Hematopoietic multipotent progenitor cell treated with erythropoietin and hydrocortisone succinate and interleukin-3 and kit ligand, for 17 days (in vitro differentiated cells): ENCODE results near the gene PPA2.
A peak's percentile ranks its signal among the peaks of the same experiment; 100 is the strongest.
"Not testable (repeated sequence)": the region's sequence is repeated elsewhere in the genome, so short reads cannot be mapped to it uniquely, and the experiment has no call there.

Source experiments
- DNase-seq: peaks from one replicate; pipeline ENCODE4 v3.0.0-alpha.2; 2015; ENCODE audit warnings: low spot score

PPA2 gene

DNA sequence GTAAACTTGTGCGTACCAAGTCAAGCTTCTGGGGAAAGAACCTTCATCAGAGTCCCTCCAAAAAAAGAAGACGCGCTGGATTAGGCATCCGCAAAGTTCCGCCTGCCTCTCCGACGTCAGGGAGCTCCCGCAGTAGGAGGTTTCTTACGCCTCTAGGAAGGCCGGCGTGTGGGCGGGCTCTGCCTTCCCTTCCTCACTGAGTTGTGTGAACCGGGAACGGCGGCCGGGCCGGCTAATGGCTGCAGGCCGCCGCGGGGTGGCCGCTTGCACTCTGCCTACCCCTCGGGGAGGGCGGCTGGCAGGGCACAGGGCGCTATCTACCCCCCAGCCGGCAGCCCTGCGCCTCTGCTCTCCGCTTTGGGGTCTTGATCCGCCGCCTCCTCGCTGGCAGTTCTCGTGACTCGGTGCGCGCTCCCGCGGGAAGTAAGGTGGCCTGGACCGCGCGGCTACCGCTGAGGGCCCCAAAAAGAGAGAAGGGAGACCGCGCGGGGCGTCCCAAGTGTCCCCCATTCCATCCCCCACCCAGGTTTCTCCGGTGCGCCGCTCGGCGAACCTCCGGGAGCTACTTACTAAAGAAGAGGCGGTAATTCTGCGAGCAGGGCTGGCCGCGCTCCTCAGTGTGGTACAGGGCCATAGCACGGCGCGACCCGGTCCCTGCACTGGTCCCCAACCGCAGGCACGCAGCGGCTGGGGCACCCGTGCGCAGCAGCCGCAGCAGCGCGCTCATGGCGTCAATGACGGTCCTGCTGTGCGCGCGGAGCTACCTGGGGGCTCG, at the start of gene PPA2:
Gene PPA2, minus strand, starts transcription at position 739 of the 775 bp plus-strand sequence. Its CDS starts 12 bp downstream, at position 727.
- peak; percentile 66 for DNase-seq

DNA sequence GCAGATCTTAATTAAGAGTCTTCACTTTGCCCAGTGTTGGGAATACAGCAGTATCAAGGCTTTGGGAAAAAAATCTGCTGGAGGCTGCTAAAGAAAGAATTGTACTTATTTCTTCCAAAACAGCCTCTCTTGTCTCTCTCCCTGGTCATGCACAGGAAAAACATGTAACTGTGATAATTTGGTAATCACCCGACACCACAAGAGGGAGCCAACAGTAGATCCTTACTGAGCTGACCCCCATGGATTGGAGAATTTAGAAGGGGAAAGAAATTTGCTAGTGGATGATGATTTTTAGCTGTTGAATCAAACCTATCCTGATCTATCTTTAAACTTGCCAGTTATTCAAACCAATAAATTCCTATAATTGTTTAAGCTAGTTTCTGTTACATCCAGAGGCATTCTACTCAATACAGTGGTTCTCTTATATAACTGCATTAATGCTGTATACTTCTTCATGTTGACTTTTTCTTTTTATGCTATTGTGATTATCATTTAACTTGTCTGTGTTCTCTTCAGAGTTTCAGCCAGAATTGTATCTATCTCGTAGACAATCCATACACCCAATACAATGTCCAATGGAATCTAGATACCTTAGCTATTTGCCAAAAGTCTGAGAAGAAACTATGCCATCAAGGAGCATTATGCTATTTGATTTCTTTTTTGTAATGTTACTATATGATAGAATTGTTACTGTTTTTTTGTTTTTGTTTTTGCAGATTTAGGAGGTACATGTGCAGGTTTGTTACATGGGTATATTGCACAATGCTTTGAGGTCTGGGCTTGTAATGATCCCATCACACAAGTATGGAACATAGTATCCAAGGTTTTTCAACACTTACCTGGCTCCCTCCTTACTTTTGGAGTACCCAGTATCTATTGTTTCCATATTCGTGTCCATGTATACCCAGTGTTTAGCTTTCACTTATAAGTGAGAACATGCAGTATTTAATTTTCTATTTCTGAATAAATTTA, 47.2 kb upstream of the PPA2 start:
- no peak for DNase-seq

DNA sequence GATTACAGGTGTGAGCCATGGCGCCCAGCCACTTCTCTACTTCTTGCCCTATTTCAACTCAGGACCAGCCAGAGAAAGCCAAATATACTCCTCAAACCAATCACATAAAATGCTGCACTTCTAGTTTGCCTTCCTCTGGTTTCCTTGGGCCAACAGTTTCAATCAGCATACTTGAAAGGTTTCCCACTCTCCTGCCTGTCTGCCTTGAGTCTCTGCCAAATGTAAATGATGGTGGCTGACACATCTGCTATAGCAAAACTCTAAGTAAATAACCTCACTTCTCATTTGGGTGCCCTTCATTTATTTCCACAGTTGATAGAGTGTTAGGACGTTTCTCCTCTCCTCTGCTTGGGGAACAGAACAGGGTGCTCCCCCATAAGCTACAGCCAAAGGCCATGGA, 36.4 kb upstream of the PPA2 start:
- DNase-seq: no peak

DNA sequence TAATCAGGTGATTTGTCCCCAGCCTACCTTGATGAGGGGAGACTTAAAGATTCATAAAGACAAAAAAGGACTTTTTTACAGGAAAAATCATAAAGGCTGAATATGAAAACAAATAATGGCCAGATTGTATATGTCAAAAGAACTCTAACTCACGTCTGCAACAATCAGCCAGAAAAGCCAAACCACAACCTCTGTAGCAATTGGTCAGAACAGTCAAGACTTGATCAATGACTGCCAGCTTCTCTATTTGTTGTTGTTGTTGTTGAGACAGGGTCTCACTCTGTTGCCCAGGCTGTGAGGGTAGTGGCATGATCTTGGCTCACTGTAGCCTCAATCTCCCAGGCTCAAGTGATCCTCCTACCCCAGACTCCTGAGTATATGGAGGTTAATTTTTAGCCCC, 35.9 kb upstream of the PPA2 start:
- no peak for DNase-seq

DNA sequence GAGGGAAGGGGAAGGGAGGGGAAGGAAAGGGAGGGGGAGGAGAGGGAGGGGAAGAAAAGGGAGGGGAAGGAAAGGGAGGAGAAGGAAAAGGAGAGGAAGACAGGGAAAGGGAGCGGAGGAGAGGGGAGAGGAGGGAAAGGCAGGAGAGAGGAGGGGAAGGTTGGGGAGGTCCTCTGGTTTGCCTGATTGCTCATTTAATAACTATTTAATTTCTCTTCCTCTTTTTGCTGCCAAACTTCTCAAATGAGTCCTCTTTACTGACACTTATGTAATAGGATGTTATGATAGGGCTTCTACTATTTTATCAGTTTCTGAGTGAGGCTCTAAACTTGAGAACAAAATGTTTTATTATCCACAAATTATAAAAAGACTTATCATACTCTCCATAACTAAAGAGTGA, 35.4 kb upstream of the PPA2 start:
- DNase-seq: no peak

DNA sequence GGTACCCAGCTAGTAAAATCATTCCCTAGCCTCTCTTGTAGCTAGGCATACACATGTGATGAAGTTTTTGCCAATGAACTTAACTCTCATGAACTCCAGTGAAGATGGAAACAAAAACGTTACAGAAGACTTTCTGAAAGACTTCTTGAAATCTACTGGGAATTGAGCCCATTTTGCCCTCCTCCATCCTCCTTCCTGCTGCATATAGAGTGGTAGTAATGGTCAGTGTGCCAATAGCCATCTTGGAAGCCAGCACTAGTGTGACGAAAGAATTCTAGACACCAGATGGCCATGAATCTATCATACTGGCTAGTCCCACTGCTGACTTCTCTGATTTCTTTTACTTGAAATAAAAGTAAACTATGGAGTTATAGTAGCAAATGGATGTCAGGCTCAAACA, 30.9 kb upstream of the PPA2 start:
- DNase-seq: no peak

DNA sequence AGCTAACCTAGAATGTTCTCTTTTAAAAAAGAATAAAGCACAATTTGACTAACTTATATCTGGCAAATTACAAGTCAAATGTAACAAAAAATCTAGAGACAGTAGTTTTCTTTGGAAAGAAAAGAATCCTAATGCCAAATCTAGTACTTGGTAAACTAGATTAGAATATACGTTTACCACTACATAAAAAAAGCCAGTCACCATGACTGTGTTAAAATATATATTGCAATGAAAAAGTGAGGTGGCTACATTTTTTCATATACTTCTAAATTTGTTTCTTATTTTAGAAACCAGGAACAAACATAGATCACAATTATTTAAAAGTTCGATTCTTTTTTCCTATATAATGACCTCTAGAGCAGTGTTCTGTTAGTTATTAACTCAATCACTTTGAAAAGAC, 29.6 kb upstream of the PPA2 start:
- DNase-seq: no peak

DNA sequence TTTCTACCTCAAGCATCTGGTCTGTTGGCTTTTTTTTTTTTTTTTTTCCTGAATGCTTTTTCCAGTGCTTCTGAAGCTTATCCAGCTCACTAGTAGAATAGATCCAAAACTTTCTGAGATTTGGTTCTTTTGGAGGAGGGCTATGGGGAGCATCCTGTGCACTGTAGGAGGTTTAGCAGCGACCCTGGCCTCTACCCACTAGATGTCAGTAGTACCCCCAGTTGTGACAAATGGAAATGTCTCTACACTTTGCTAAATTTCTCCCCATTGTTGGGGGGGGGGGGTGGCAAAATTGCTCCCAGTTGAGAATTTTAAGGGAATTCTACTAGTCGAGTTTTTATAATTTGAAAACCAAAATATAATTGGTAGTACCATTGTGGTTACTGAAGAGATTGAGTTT, 23.0 kb upstream of the PPA2 start:
- no peak for DNase-seq

DNA sequence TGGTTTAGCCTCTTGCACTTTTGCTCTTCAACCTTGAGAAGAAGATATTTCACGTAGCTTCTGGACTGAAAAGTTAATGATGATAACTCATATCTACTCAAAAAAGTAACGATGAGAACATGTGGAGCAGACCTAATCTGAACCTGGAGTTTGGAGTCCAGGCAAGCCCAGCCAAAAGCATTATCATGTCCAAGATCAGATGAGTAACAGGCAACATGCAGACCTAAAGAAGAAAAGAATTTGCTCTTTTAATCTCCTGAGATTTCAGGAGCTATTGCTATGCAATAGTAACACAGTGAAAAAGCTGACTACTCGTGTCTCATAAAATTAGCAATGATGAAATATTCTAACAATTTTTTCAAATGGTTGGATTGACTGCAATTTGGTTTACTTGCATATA, 21.8 kb upstream of the PPA2 start:
- no peak for DNase-seq

DNA sequence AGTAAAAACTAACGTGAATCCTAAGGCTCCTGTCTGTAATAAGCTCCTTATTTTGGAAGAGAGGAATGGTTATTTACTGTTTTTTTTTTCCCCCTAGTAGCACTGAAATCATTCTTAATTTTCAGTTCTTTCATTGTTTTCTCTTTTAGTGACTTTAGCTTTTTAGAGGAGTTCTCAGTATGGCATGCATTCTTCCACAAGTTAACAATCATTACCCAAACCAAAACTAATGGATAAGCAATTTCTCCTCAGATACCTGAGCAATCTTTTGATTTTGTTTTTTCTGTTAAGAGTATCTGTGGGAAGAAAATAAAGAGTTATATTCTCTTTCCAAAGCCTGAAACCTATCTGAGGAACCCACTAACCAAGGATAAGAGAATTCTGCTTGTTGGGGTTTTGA, 16.7 kb upstream of the PPA2 start:
- DNase-seq: no peak

DNA sequence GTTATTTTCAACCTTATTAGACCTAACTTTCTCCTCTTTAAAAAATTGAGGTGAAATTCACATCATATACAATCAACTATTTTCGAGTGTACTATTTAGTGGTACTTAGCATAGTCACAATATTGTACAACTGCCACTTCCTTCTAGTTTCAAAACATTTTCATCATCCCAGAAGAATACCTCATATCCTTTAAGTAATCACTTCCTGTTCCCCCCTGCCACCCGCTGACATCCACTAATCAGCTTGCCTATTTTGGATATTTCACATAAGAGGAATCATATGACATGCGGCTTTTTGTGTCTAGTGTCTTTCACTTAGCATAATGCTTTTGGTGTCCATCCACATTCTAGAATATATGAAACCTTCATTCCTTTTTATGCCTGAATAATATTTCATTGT, 10.0 kb upstream of the PPA2 start:
- DNase-seq: no peak

DNA sequence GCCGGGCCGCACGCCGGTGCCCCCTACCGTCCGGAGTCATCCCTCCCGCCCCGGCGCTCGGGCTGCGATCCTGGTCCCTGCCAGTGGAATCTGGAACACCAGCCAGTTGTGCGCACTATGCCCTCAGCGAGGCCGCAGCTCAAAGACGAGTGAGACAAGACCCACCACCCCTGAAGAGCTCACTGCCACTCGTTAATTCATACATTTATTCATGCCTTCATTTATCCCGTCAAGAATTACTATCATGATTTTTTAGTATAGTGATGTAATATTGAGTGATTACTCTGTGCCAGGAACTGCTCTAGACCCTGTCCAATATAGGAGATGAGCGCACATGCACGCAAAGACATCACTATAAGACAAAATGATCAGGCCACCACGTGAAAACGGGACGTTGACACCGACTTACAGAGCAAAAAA, 247 bp upstream of the PPA2 start:
- DNase-seq: peak; percentile 79

DNA sequence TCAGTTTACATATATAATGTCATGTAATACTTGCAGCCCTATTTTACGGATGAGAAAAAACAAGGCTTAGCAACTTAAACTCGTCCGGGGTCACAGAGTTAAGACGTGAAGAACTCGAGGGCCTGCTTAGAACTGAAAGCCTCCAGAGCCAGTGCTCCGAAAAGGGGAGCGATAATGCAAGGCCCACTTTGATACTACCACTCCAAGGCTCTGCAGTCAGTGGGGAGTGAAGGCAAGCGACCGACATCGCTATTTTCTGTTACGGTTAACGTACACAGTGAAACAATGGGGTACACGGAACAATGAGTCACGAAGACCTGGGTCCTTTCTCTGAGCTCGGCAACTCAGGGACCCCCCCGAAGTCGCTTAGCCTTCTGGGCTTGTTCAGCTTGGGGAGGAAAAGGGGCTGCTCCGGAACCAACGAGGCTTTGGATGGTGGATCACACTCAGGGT, 965 bp downstream of the PPA2 start:
- DNase-seq: no peak

DNA sequence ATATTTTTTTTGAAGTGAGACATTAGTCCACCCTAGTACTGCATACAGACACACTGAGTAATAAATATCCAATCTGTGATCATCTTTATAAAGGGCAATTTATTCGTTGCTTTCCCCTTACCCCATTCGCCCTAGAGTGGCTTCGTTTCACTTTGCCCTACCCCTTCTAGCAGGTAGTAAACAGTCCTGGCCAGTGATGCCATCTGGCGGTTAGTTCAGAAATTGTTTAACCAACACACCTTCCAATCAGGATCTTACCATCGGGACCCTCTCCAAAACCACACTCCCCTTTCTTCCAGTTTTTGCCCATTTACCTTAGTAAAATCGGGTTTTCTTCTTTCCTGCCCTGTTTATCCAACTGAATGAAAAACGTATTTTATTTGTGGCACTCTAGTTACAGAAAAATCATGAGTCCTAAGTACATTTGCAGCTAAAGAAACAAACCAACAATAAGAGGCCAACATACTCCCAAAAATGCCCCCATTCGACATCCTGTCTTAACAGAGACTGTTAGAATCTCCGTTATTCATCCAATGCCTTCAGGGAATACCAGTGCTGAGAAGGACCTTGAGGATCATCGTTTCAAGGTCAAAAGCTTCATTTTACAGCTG, 2.2 kb downstream of the PPA2 start:
- peak; percentile 81 for DNase-seq

DNA sequence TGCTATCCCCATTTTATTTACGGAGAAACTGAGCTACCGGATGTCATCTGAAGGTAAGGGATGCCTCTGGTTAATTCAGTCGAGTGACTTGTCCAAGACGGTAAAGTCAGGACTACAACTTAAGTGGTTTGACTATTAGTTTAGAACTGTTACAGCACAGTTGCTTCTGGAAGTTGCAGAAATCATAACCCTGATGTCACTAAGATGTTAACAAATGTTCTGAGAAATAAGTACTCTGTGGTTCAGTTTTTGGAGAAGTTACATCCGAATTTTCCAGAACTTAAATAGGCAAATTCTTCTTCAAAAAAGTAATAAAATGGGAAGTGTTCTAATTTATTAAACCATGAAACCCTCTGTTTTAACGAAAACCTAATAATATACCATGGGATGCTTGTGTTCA, 3.1 kb downstream of the PPA2 start:
- DNase-seq: no peak

DNA sequence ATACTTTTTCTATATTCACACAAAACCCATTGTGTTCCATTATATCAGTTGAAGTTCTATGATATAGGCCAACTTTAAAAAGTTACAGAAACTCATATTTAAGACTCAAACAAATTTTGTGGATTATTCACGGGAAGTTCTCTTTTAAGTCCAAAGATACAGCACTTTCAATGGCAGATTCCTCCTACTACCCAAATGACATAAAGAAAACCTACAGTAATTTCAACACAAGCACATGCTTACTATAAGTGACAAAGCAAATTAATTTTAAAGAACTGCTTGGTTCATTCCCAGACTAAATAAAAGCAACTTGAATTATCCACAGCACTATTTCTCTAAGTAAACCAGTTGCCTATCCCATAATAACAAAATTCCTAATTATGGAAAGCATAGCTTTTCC, 4.1 kb downstream of the PPA2 start:
- no peak for DNase-seq

DNA sequence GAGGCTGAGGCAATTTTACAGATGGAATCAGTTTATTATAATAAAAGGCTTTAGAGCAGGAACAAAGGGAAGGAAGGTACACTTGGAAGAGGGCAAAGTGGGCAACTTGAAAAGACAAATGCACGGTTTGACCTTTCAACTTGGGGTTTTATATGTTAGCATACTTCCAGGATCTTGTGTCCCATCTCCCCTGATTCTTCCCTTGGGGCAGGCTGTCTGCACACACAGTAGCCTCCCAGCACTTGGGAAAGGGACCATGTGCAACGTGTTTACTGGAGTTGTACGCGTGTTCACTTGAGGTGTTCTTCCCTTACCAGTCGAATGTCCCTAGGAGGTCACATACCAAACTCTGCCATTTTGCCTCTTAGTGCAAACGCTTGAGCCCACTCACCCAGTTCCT, 7.3 kb downstream of the PPA2 start:
- no peak for DNase-seq

DNA sequence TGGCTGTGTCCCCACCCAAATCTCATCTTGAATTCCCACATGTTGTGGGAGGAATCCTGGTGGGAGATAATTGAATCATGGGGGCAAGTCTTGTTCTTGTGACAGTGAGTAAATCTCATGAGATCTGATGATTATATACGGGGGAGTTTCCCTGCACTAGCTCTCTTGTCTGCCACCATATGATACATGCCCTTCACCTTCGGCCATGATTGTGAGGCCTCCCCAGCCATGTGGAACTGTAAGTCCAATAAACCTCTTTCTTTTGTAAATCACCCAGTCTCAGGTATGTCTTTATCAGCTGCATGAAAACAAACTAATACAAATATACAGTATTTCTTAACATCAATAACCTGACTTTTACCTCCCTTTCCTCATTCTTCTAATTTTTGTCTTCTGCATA, 9.3 kb downstream of the PPA2 start:
- not testable (repeated sequence) for DNase-seq

DNA sequence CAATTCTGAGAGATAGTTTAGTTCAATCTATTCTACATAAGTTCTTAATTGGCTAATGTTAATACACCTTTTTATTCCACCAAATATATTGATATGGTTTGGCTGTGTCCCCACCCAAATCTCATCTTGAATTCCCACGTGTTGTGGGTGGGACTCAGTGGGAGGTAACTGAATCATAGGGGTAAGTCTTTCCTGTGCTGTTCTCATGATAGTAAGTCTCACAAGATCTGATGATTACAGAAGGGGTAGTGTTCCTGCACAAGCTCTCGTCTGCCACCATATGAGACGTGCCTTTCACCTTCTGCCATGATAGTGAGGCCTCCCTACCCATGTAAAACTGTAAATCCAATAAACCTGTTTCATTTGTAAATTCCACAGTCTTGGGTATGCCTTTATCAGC, 11.3 kb downstream of the PPA2 start:
- no peak for DNase-seq

DNA sequence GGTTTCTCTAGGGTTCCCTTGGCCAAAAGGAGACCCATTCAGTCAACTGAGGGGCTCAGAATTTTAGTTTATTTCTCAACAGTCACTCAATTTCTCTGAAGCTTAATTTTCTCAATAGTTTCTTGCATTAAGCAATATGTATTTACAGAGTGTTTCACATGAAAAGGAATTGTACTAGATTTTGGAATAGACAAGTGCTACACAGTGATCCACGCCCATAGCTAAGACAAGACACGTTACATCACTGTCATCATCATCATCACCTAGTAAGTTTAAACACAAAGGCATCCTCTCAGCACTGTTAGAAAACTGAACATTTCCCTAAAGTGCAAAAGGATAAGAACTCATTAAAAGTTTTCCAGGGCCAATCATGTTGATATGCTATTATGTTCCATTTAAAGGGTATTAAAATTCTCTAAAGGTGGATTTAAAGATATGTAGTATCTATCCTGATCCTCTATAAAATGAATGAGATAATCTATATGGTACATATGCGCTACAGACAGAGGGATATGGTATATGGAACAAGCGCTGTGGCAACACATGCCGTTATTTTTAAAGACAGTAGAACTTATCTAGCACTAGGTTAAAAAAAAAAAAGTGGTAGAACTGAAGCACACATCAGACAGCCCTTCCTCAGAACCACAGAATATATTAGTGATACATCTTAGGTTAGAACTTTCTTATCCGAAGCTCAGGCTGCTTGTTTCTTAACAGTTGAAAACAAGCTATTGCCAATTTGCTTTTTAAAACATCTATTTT, 12.1 kb downstream of the PPA2 start:
- no peak for DNase-seq

DNA sequence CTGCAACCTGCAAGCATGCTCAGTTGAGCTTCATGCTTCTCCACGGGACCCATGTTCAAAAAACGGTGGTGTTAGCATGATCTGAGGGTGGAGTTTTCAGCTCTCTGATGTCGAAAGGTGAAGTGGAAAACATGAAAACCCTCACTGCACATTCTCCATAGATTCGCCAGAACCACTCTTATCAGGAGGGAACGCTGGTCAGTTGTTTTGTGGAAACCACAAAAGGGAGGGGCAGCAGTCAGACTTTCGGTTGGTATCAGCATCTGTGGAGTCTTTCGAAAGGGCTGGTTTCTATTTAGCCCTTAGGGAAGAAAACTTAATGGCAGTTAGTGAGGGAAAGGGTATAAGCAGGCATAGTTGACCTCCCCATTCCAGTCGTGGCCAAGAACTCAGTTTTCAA, 12.6 kb downstream of the PPA2 start:
- peak; percentile 15 for DNase-seq

DNA sequence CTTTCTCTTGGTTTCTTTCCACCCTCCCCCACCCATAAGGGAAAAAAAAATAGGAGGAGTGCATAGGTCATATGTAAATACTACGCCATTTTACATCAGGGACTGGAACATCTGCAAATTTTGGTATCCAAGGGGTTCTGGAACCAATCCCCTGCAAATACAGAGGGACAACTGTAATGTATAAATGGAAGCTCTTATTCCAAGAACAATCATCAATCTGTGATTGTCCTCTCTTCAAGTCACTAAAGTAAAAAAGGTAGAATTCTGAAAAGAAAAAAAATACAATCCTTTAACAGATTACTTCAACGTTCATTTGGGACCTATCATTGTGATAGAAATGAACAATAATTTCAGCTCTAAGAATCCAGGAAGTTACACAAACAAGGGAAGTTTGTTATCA, 13.6 kb downstream of the PPA2 start:
- no peak for DNase-seq
